Mesenteric fat pad (tissue), 1 donor: Measurements from ENCODE around the gene PSTPIP1. TPM values are rescaled to one million over a fixed set of nuclear protein-coding genes. Genes with fewer than 3 reads are reported as not detected.

Experiments used
- DNase-seq: peaks from one replicate; pipeline ENCODE4 v3.0.0-alpha.2; 2020; ENCODE audit warnings: low spot score
- total RNA-seq: library from RNA; stranded (reverse); fragmentation: NEBNext Ultra II Directional; extraction: Animal tissue kit (Norgen Biotek cat#: 25700); gene quantifications from one replicate; pipeline ENCODE4 v1.2.1, GENCODE V29; 2021
- donor health status: DM: yes; HTN: yes; CAD: no.

PSTPIP1 gene
- total RNA-seq, 1 donor from 2014 or later, result 24.8 TPM

- no peak for DNase-seq
Measured at GRCh38 chr15:77068633-77069032, 73.7 kb downstream of the PSTPIP1 start.

- no peak for DNase-seq
Measured at GRCh38 chr15:77069521-77070121, 74.7 kb downstream of the PSTPIP1 start.

GRCh38 chr15:77070180-77070494 lies 75.2 kb downstream of the PSTPIP1 start:
- DNase-seq, result no peak

GRCh38 chr15:77070495-77071304 lies 75.8 kb downstream of the PSTPIP1 start, which contains the start of gene TSPAN3:
Gene TSPAN3, minus strand, starts transcription at chr15:77071109. Its CDS starts 155 bp downstream, at chr15:77070954.
- DNase-seq, result peak; percentile 98

GRCh38 chr15:77071305-77072223 lies 76.6 kb downstream of the PSTPIP1 start:
- DNase-seq, result no peak

GRCh38 chr15:77074350-77074749 lies 79.4 kb downstream of the PSTPIP1 start:
- no peak for DNase-seq

- no peak for DNase-seq
Measured at GRCh38 chr15:77075528-77075927, 80.6 kb downstream of the PSTPIP1 start.

GRCh38 chr15:77076323-77076915 lies 81.5 kb downstream of the PSTPIP1 start:
- DNase-seq, result no peak

- DNase-seq, result no peak
Measured at GRCh38 chr15:77081971-77082370, 87.0 kb downstream of the PSTPIP1 start.

GRCh38 chr15:77083381-77084160 lies 88.6 kb downstream of the PSTPIP1 start:
- no peak for DNase-seq

- DNase-seq, result no peak
Measured at GRCh38 chr15:77084436-77084835, 89.5 kb downstream of the PSTPIP1 start.

- no peak for DNase-seq
Measured at GRCh38 chr15:77085297-77085696, 90.4 kb downstream of the PSTPIP1 start.

Other genes starting within 250 kb of the PSTPIP1 start
- gene SCAPER, start 89.8 kb upstream of the PSTPIP1 start, total RNA-seq, result 24.7 TPM
- 31.4 TPM for gene RCN2, start 63.4 kb upstream of the PSTPIP1 start, total RNA-seq
- 558 TPM for gene TSPAN3, start 76.0 kb downstream of the PSTPIP1 start, total RNA-seq